Heart left ventricle (tissue), 13 donors: ENCODE data around the gene TCF4.

Experiments
- CTCF ChIP-seq, 12 donors: fragments of 200-600 bp; sonication (generic) in 4 of 12; IDR thresholded peaks; one replicate each; pipeline versions ENCODE4 v1.5.0 to v1.8.0; 2018 to 2022; ENCODE audit warnings: antibody characterized with exemption in 12 of 12, mild to moderate bottlenecking in 5 of 12
- POLR2A ChIP-seq, 2 donors: fragments of 450-650 bp; IDR thresholded peaks; one replicate each; pipeline ENCODE4 v1.6.1; 2017; ENCODE audit warnings: antibody characterized with exemption in 2 of 2, mild to moderate bottlenecking in 2 of 2, moderate library complexity in 2 of 2
- donor health status: ischemic (EF 13 %, LVEDD 7.1; RV severe dilation, severe dysfunction).
- donor health status: DM: no; HTN: yes; CAD: no.
- donor health status: DM: no; HTN: no; CAD: no.
- donor health status: ischemic (EF 25% LVEDD 6.9; RV normal size, moderate dysfunction).
- donor health status: ischemic (EF 25% LVEDD 5.7; RV mildly dilated, moderate dysfunction).
- donor health status: ischemic (EF 35%, LVEDD 5.7; RV mildly dilated, moderate dysfunction).
- donor health status: nonischemic (EF 11% LVEDD 7.7; RV severe dilation, severe dysfunction).
- donor health status: DM: yes; HTN: yes; CAD: no.
- donor health status: PGD.
- donor health status: ischemic (EF 29% LVEDD 5.4; RV normal size, mild dysfunction).
- donor health status: nonischemic (EF 23%, LVEDD 6.1; RV moderate dilation, normal function).

GRCh38 chr18:55289775-55290174, 298.2 kb downstream of the TCF4 start:
- no peak for TF ChIP-seq POLR2A (IDR thresholded peaks at IDR 0.05)
- TF ChIP-seq CTCF (IDR thresholded peaks at IDR 0.05): no peak
